RWPE2 (cell line): ENCODE measurements around the gene IFIT1.
"Not testable (repeated sequence)": the region's sequence is repeated elsewhere in the genome, so short reads cannot be mapped to it uniquely, and the experiment has no call there.

ENCODE experiments used
- ATAC-seq: fragments of 200-7000 bp; cut with Tn5 transposase; 3 replicates; pipeline ENCODE4 v1.9.1; 2021; ENCODE audit warnings: low read depth
- DNase-seq: peaks from one replicate; pipeline ENCODE4 v3.0.0-alpha.2; 2020; ENCODE audit warnings: low spot score
- H3K27ac ChIP-seq: fragments of 450-650 bp; 2 replicates; pipeline ENCODE4 v1.5.1; 2017; ENCODE audit warnings: mild to moderate bottlenecking; ENCODE audit not compliant: poor library complexity, severe bottlenecking
- H3K27me3 ChIP-seq: fragments of 250-450 bp; sonication (Bioruptor Pico); 2 replicates; pipeline ENCODE4 v1.5.1; 2021; ENCODE audit warnings: mild to moderate bottlenecking, moderate library complexity; ENCODE audit not compliant: insufficient read depth, poor library complexity, severe bottlenecking
- H3K36me3 ChIP-seq: fragments of 250-450 bp; sonication (Bioruptor Pico); 2 replicates; pipeline ENCODE4 v1.5.1; 2020; ENCODE audit warnings: low read depth, mild to moderate bottlenecking, moderate library complexity
- H3K4me1 ChIP-seq: fragments of 250-450 bp; sonication (Bioruptor Pico); 2 replicates; pipeline ENCODE4 v1.5.1; 2021; ENCODE audit warnings: mild to moderate bottlenecking, moderate library complexity; ENCODE audit not compliant: insufficient read depth, poor library complexity, severe bottlenecking
- H3K4me3 ChIP-seq: fragments of 250-450 bp; sonication (Bioruptor Pico); 2 replicates; pipeline ENCODE4 v1.5.1; 2021; ENCODE audit warnings: mild to moderate bottlenecking, moderate library complexity; ENCODE audit not compliant: severe bottlenecking
- H3K9me3 ChIP-seq: fragments of 250-450 bp; sonication (Bioruptor Pico); 2 replicates; pipeline ENCODE4 v1.5.1; 2021; ENCODE audit warnings: mild to moderate bottlenecking, moderate library complexity; ENCODE audit not compliant: severe bottlenecking
- TF ChIP-seq, protein P1 (sequence below): fragments of 450-650 bp; IDR thresholded peaks from one replicate; pipeline ENCODE4 v1.5.1; 2017; ENCODE audit warnings: mild to moderate bottlenecking, moderate library complexity; ENCODE audit not compliant: poor library complexity, severe bottlenecking

IFIT1 gene

DNA sequence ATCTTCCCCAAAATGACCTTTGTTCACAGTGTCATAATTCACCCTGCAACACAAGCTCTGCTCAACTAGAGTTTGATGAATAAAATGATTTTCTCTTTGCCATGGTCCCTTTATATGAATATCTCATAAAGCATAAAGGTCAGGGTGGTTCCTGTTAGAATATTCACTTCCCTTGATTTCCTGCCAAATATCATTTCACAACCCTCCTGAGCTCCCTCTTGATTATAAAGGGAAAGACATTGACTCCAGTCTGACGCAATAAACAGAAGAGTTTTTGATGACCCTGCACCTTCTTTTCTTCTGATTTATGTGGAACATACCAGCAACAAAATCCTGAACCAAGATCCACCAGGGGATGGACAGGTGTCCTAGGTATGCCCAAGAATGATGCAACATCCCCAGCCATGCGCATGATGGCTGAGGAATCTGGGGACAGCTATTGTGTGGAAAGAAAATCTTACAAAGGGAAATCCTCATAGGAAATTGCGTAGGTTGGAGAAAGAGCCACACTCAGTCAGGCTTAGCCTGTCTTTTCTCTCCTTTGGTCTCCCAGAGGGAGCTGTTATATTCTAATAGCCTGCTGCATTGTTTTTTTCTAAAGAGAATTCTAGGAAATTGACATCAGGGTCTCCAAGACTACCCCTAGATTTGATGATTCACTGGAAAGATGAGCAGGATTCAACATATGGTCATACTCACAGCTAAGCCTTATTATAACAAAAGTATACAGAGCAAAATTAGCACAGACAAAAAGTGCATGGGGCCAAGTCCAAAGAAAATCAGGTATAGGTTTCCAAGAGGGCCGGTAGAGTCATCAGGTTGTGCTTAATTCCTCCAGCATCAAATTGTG lies 45.8 kb upstream of the IFIT1 start:
- Histone ChIP-seq H3K4me1 (peaks cover 28% of the 10 kb centered on the region), H3K9me3 (no peaks in the 10 kb centered on the region), H3K4me3 (no peak overlapping the region), H3K36me3 (no peaks in the 10 kb centered on the region), H3K27me3 (no peaks in the 10 kb centered on the region), H3K27ac (peak overlapping the region; percentile 33)
- TF ChIP-seq, protein P1, sequence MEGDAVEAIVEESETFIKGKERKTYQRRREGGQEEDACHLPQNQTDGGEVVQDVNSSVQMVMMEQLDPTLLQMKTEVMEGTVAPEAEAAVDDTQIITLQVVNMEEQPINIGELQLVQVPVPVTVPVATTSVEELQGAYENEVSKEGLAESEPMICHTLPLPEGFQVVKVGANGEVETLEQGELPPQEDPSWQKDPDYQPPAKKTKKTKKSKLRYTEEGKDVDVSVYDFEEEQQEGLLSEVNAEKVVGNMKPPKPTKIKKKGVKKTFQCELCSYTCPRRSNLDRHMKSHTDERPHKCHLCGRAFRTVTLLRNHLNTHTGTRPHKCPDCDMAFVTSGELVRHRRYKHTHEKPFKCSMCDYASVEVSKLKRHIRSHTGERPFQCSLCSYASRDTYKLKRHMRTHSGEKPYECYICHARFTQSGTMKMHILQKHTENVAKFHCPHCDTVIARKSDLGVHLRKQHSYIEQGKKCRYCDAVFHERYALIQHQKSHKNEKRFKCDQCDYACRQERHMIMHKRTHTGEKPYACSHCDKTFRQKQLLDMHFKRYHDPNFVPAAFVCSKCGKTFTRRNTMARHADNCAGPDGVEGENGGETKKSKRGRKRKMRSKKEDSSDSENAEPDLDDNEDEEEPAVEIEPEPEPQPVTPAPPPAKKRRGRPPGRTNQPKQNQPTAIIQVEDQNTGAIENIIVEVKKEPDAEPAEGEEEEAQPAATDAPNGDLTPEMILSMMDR, result no peak
- ATAC-seq (peak; percentile 65), DNase-seq (no peak)

DNA sequence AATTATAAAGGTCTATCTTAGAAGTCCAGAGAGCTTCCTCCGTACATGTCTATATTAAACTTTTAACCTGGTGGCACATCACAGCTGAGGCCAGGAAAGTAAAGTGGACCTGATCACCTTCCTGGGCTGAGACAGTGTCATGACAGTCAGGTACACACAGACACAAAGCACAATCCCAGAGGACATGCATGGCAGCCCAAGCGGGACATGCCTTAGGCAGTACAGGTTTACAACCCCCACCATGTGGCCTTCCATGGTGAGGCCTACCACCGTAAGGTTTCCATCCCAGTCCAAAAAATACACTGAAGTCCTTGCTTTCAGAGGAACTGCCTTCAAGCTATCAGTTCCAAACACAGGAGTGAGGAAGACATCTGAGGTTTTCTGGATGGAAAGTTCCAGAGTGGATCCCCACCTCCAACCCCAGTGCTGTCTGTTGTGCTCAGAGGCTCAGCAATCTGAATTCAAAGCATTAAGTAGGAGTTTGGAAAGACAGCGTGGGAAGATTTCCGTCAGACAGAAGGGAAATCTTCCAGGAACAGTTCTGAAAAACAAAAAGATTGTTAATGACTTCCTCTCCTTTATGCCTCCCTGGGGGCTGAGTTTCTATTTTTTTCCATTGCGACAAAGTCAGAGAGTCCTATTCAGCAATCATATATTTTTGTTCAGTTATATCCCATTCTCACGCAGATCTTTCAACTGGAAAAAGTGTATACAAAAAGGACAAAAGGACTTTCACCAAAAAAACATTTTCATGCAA lies 44.5 kb upstream of the IFIT1 start:
- Histone ChIP-seq H3K27me3 (no peaks in the 10 kb centered on the region), H3K4me1 (peaks cover 41% of the 10 kb centered on the region), H3K4me3 (no peak overlapping the region), H3K9me3 (no peaks in the 10 kb centered on the region), H3K36me3 (no peaks in the 10 kb centered on the region), H3K27ac (no peak overlapping the region)
- TF ChIP-seq, protein P1, result no peak
- DNase-seq (no peak), ATAC-seq (no peak)

DNA sequence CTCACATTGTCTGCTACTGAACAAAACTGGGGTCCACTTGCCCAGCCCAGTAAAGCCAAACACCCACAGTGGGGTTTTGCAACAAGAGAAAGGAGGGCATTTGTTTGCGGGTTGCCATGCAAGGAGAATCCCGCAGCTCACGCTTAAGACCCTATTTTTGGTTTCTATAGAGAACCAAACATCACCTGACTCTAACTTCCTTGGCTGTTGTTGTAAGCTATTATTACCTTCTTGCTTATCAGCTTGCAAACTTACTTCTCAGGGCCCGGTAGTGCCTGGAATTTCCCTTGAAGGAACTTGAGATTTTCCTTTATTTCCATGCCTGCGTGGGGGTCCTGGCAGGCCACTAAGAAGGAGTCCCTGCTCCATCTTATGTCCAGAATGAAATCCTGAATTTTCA lies 43.9 kb upstream of the IFIT1 start:
- Histone ChIP-seq H3K4me3 (no peak overlapping the region), H3K9me3 (no peaks in the 10 kb centered on the region), H3K36me3 (no peaks in the 10 kb centered on the region), H3K27ac (no peak overlapping the region), H3K27me3 (no peaks in the 10 kb centered on the region), H3K4me1 (peaks cover 42% of the 10 kb centered on the region)
- TF ChIP-seq, protein P1, result no peak
- DNase-seq (no peak), ATAC-seq (no peak)

DNA sequence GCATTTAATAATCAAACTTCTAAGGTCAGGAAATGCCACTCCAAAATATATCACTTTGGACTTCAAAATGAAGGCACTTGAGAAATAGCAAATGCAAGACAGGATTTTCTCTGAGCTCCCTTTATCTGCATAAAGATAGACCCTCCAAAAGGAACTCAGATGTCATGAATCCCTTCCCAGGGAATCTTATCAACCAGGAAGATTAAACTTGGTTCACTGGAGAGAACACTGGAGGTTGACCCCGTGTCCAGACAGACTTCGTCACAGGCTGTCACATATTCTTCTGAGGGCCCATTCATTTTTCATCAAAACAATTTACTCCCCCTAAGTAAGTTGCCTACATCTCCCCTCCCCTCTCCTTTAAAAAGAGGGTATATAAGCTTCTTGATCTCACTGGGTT lies 43.4 kb upstream of the IFIT1 start:
- H3K36me3 ChIP-seq, result no peaks in the 10 kb centered on the region
- no peaks in the 10 kb centered on the region for H3K27me3 ChIP-seq
- no peak for ATAC-seq
- no peak overlapping the region for H3K4me3 ChIP-seq
- TF ChIP-seq, protein P1, result no peak
- H3K4me1 ChIP-seq, result peaks cover 42% of the 10 kb centered on the region
- DNase-seq, result no peak
- no peak overlapping the region for H3K27ac ChIP-seq
- no peaks in the 10 kb centered on the region for H3K9me3 ChIP-seq

DNA sequence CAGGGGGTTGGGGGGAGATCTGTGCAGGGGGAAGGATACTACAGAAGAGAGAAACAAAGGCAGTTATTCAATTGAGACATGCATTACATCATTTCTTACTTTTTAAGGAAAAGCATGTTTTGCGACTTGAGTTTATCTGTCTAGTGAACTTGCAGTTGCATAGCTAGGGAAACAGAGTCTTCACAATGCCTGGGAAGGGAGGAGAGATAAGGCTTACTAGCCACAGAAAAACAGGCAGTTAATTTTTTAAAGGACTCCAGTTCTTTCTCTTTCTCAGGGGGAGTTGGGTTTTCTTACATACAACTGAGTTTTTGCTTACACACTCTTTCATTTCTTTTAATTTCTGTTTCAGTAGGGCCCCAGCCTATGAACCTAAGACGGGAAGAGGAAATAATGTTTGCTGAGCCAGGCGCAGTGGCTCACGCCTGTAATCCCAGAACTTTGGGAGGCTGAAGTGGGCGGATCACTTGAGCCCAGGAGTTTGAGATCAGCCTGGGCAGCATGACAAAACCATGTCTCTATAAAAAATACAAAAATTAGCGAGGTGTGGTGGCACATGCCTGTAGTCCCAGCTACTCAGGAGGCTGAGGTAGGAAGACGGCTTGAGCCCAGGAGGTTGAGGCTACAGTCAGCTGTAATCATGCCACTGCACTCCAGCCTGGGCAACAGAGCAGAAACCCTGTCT lies 41.6 kb upstream of the IFIT1 start:
- not testable (repeated sequence) for H3K36me3 ChIP-seq, ATAC-seq, H3K27me3 ChIP-seq, H3K4me3 ChIP-seq, DNase-seq, H3K9me3 ChIP-seq
- Histone ChIP-seq H3K27ac (peak overlapping the region; percentile 90), H3K4me1 (peaks cover 46% of the 10 kb centered on the region)
